ENCODE data around the gene CHID1. TPM values are rescaled to one million over a fixed set of nuclear protein-coding genes. Genes with fewer than 3 reads are reported as not detected.

Gene CHID1
- total and polyA plus RNA-seq, 2 experiments from 2014 or later: 54.1 to 67.3 TPM

DNA sequence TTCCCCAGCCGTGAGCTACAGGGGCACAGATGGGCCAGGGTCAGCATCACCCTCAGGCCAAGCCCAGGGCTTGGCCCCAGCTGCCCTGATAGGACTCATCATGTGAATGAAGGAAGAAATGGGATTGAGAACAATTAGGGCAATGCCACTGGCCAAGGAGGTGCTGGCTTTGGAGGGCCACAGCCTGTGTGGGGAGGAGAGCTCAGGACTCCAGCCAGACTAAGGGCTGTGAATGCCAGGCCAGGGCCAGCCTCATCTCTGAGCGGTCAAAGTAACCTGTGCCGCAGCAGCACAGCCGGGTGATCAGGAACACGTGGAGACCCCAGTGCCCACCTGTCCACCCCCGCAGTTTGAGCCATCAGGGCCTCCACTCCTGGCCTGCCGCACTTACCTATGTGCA is 10.1 kb downstream of the CHID1 start (continued):
- TF ChIP-seq, protein P1, sequence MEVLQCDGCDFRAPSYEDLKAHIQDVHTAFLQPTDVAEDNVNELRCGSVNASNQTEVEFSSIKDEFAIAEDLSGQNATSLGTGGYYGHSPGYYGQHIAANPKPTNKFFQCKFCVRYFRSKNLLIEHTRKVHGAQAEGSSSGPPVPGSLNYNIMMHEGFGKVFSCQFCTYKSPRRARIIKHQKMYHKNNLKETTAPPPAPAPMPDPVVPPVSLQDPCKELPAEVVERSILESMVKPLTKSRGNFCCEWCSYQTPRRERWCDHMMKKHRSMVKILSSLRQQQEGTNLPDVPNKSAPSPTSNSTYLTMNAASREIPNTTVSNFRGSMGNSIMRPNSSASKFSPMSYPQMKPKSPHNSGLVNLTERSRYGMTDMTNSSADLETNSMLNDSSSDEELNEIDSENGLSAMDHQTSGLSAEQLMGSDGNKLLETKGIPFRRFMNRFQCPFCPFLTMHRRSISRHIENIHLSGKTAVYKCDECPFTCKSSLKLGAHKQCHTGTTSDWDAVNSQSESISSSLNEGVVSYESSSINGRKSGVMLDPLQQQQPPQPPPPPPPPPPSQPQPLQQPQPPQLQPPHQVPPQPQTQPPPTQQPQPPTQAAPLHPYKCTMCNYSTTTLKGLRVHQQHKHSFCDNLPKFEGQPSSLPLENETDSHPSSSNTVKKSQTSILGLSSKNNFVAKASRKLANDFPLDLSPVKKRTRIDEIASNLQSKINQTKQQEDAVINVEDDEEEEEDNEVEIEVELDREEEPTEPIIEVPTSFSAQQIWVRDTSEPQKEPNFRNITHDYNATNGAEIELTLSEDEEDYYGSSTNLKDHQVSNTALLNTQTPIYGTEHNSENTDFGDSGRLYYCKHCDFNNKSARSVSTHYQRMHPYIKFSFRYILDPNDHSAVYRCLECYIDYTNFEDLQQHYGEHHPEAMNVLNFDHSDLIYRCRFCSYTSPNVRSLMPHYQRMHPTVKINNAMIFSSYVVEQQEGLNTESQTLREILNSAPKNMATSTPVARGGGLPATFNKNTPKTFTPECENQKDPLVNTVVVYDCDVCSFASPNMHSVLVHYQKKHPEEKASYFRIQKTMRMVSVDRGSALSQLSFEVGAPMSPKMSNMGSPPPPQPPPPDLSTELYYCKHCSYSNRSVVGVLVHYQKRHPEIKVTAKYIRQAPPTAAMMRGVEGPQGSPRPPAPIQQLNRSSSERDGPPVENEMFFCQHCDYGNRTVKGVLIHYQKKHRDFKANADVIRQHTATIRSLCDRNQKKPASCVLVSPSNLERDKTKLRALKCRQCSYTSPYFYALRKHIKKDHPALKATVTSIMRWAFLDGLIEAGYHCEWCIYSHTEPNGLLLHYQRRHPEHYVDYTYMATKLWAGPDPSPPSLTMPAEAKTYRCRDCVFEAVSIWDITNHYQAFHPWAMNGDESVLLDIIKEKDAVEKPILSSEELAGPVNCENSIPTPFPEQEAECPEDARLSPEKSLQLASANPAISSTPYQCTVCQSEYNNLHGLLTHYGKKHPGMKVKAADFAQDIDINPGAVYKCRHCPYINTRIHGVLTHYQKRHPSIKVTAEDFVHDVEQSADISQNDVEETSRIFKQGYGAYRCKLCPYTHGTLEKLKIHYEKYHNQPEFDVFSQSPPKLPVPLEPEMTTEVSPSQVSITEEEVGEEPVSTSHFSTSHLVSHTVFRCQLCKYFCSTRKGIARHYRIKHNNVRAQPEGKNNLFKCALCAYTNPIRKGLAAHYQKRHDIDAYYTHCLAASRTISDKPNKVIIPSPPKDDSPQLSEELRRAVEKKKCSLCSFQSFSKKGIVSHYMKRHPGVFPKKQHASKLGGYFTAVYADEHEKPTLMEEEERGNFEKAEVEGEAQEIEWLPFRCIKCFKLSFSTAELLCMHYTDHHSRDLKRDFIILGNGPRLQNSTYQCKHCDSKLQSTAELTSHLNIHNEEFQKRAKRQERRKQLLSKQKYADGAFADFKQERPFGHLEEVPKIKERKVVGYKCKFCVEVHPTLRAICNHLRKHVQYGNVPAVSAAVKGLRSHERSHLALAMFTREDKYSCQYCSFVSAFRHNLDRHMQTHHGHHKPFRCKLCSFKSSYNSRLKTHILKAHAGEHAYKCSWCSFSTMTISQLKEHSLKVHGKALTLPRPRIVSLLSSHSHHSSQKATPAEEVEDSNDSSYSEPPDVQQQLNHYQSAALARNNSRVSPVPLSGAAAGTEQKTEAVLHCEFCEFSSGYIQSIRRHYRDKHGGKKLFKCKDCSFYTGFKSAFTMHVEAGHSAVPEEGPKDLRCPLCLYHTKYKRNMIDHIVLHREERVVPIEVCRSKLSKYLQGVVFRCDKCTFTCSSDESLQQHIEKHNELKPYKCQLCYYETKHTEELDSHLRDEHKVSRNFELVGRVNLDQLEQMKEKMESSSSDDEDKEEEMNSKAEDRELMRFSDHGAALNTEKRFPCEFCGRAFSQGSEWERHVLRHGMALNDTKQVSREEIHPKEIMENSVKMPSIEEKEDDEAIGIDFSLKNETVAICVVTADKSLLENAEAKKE (CRISPR knock-in tag; IDR thresholded peaks at IDR 0.05): no peak

GRCh38 chr11:899724-900123 is 10.9 kb downstream of the CHID1 start:
- Histone ChIP-seq H3K36me3 (ENCODE audit: insufficient read depth) (peaks cover 6% of the 10 kb centered on the region), H3K79me2 (replicated peaks; ENCODE audit: insufficient read depth) (no peaks in the 10 kb centered on the region), H3K4me3 (no peak overlapping the region), H3K4me2 (no peak overlapping the region), H3K4me1 (ENCODE audit: insufficient read depth) (no peaks in the 10 kb centered on the region), H3K27ac (ENCODE audit: low read depth) (no peak overlapping the region), H3F3A (replicated peaks; ENCODE audit: low read depth) (no peaks in the 10 kb centered on the region), H2AFZ (no peak overlapping the region), H3K9me2 (ENCODE audit: insufficient read depth) (no peaks in the 10 kb centered on the region), H4K20me1 (replicated peaks; ENCODE audit: insufficient read depth) (no peaks in the 10 kb centered on the region; the same call in none of the 2 replicates), H3K27me3 (ENCODE audit: insufficient read depth) (no peaks in the 10 kb centered on the region)
- Mint-ChIP-seq H3K4me1 (no peaks in the 10 kb centered on the region; the same call in 2 of the 3 replicates), H3K9me3 (no peaks in the 10 kb centered on the region), H3K27ac (no peak overlapping the region), H3K36me3 (ENCODE audit: low read depth) (peaks cover 50% of the 10 kb centered on the region), H3K27me3 (ENCODE audit: insufficient read depth, low read depth, poor library complexity) (peaks cover 2% of the 10 kb centered on the region), H3K4me3 (no peak overlapping the region)
- ATAC-seq: no peak
- no peak for DNase-seq (ENCODE audit: low spot score)
- no peak for TF ChIP-seq ZNF331 (CRISPR knock-in tag; IDR thresholded peaks at IDR 0.05; ENCODE audit: low read depth)
- TF ChIP-seq ZNF114 (CRISPR knock-in tag; IDR thresholded peaks at IDR 0.05): no peak
- TF ChIP-seq NANOG (IDR thresholded peaks at IDR 0.05; ENCODE audit: borderline replicate concordance): no peak
- TF ChIP-seq, protein P2, sequence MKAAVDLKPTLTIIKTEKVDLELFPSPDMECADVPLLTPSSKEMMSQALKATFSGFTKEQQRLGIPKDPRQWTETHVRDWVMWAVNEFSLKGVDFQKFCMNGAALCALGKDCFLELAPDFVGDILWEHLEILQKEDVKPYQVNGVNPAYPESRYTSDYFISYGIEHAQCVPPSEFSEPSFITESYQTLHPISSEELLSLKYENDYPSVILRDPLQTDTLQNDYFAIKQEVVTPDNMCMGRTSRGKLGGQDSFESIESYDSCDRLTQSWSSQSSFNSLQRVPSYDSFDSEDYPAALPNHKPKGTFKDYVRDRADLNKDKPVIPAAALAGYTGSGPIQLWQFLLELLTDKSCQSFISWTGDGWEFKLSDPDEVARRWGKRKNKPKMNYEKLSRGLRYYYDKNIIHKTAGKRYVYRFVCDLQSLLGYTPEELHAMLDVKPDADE (IDR thresholded peaks at IDR 0.05): no peak
- no peak for TF ChIP-seq EZH2phosphoT487 (IDR thresholded peaks at IDR 0.05; ENCODE audit: unreplicated experiment)
- TF ChIP-seq EZH2 (IDR thresholded peaks at IDR 0.05; ENCODE audit: low read depth, unreplicated experiment): no peak
- TF ChIP-seq JUNB (IDR thresholded peaks at IDR 0.05; ENCODE audit: unreplicated experiment): no peak
- no peak for TF ChIP-seq CREB1 (CRISPR knock-in tag; IDR thresholded peaks at IDR 0.05; ENCODE audit: low read depth)
- TF ChIP-seq, protein P1 (CRISPR knock-in tag; IDR thresholded peaks at IDR 0.05): no peak

Data from GM23338 (cell line).